EH (cell line): ENCODE data around the gene PRKRIP1.
A peak's percentile ranks its signal among the peaks of the same experiment; 100 is the strongest.
"Not testable (repeated sequence)": the region's sequence is repeated elsewhere in the genome, so short reads cannot be mapped to it uniquely, and the experiment has no call there.

Source experiments
- DNase-seq: peaks from one replicate; pipeline ENCODE4 v3.0.0-alpha.2; 2015; ENCODE audit warnings: low read depth

Gene PRKRIP1

GRCh38 chr7:102404005-102404861 lies 8.1 kb downstream of the PRKRIP1 start:
- peak; percentile 64 for DNase-seq

DNA sequence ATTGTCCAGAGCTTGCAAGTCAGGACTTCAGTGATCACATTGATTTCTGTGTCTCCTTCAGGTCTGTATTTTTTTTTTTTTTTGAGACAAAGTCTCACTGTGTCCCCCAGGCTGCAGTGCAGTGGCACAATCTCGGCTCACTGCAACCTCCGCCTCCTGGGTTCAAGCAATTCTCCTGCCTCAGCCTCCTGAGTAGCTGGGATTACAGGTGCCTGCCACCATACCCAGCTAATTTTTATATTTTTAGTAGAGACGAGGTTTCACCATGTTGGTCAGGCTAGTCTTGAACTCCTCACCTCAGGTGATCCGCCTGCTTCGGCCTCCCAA lies 8.7 kb downstream of the PRKRIP1 start:
- DNase-seq: not testable (repeated sequence)

DNA sequence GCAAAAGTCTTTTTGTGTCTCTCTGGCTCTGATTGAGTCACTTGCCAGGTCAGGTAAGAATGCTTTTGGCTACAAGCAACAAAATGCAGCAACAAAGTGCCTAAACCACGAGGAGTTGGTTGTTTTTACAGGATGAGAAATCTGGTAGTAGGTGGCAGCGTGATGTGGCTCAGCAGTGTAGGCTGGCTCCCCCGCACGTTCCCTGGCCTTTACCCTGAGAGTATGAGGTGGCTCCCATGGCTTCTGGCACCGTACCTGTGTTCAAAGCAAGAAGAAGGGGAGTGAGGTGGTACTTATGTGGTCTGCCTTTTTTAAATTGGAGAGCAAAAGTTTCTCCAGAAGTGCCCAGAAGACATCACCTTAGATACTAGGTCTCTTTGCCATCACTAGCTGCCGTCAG lies 11.7 kb downstream of the PRKRIP1 start:
- DNase-seq: no peak

- not testable (repeated sequence) for DNase-seq
Observed at GRCh38 chr7:102408530-102408929, 12.4 kb downstream of the PRKRIP1 start.

DNA sequence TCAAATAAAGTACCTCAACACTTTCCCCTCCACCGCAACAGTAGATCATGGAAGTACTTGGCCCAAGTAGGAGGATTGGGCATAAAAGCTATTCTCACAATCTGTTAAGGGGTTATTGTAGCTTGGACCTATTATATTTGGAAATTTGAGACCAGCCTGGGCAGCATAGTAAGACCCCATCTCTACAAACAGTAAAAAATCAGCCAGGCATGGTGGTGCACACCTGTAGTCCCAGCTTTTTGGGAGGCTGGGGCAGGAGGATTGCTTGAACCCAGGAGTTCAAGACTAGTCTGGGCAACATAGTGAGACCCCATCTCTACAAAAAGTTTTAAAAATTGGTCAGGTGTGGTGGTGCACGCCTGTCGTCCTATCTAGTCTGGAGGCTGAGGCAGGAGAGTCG lies 13.2 kb downstream of the PRKRIP1 start:
- no peak for DNase-seq

DNA sequence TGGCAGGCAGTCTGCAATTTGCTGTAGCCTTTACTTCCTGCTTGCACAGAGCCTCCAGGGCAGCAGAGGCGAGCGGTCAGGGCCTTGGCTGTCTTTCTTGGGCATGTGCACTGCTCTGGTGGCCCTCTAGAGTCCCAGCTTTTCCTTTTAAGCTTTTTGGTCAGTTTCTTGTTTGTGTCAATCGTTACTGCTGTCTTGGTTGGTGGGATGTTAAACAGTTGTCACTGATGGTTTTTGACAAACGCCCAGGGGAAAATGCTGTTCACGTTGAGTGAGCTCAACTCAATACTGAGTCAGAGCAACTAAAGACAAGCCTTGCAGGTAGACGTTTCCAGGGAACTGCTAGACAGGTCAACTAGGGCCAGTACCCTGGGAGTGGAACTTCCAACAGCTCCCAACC lies 14.0 kb downstream of the PRKRIP1 start:
- DNase-seq: no peak

- DNase-seq: no peak
Observed at GRCh38 chr7:102410918-102411317, 14.8 kb downstream of the PRKRIP1 start.

DNA sequence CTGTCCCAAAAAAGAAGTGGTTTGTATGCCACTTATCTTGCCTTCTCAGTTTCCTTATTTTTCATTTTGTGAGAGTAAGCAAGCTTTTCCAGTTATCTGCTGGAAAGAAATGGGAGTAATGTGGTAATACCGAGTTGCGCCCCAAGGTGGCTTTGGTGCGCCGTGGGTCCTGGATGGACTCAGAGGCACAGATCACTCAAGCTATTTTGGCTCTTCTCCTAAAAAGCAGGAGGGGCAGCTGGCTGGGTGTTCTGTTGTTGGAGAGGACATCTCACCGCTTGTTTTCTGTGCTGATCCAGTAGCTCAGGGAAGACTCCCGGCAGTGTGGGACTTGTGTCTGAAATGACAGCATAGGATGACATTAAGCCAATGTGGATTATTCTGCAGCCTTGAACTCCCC lies 16.4 kb downstream of the PRKRIP1 start:
- peak; percentile 47 for DNase-seq

DNA sequence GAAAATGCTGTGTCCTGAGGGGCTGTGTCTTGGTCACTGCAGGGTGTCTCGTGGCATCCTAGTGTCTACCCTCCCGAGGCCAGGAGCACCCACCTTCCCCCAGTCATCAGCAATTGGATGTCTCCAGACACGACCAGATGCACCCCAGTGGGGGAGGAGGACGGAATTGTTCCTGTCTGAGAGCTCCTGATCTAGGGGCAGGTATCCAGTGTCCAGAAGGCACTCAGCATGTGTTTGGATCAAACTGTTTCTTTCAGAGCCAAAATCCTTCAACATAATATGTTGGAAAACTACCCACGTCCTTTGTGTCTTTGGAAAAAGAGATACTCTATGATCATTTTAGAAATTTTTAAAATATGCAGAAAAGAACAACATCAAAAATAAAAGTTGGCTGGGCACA lies 16.9 kb downstream of the PRKRIP1 start:
- no peak for DNase-seq

- DNase-seq: no peak
Observed at GRCh38 chr7:102413611-102414010, 17.4 kb downstream of the PRKRIP1 start.

- no peak for DNase-seq
Observed at GRCh38 chr7:102415685-102416225, 19.6 kb downstream of the PRKRIP1 start.

DNA sequence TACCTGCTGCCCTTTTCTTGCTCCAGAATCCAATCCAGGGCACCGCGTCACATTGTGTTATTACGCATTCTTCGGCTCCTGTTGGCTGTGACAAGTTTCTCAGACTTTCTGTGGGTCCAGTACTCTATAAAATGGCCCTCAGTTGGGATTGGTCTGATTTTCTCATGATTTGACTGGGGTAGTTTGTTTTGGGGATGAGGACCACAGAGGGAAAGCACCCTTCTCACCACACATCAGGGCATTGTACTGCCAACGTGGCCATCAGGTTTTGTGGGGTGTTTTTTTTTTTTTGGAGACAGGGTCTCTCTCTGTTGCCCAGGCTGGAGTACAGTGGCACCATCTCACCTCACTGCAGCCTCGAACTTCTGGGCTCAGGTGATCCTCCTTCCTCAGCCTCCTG lies 20.2 kb downstream of the PRKRIP1 start:
- no peak for DNase-seq

GRCh38 chr7:102417105-102417504 lies 20.9 kb downstream of the PRKRIP1 start:
- no peak for DNase-seq

- DNase-seq: no peak
Observed at GRCh38 chr7:102418592-102418991, 22.4 kb downstream of the PRKRIP1 start.

GRCh38 chr7:102421706-102422240 lies 25.6 kb downstream of the PRKRIP1 start:
- no peak for DNase-seq

DNA sequence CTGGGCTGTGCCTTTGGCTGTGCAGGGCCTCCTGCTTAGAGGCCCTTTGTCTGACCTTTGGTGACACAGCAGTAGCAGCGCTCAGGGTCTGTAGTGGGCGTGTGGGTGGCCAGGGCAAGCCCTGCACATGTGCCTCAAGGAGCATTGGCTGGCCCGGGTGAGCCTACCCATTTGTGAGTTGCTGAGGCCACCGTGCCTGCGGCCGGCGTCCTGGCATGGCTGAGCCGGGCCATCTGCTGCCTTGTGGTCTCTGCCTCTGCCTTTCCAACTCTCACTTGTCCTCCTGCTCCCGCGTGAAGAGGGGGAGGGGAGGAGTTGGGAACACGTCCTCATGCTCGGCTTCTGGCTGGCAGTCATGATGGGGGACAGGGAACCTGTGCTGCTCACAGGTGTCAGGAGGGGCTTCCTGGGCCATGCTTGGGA lies 28.0 kb downstream of the PRKRIP1 start:
- no peak for DNase-seq

- no peak for DNase-seq
Observed at GRCh38 chr7:102424787-102425218, 28.6 kb downstream of the PRKRIP1 start.

GRCh38 chr7:102425639-102426267 lies 29.6 kb downstream of the PRKRIP1 start:
- no peak for DNase-seq

DNA sequence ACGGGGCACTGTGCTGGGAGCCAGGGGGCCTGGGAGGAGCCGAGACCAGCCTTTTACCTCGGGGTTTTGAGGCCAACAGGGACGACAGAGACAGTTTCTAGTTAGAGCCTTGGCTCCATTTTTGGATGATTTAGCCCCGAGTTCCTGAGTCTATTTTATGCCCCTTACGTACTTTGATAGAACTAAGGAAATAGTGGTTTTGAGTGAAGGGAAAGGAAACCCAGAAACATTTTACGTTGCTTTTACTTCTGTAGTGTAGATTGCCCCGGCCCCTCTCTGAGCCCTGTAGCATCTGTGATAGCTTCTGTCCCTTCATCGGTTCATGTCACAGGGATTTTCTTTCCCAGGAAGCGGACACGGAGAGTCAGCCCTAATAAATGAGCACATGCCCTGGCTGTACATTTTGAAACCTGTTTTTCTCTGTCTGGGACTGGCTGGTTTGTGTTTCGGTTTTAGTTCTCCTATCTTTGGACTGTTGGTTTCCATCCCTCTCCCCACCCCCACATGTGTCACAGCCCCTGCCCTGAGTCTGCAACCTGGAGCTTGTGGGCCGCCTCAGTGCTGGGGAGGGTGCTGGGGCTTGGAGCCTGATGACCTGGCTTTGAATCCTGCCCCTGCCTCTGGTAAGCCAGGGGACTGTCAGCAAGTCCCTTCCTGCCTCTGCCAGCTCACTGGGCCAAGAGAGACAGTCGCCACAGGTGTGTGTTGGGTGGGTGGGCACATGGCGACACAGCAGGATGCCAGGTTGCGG lies 30.3 kb downstream of the PRKRIP1 start:
- DNase-seq: no peak

DNA sequence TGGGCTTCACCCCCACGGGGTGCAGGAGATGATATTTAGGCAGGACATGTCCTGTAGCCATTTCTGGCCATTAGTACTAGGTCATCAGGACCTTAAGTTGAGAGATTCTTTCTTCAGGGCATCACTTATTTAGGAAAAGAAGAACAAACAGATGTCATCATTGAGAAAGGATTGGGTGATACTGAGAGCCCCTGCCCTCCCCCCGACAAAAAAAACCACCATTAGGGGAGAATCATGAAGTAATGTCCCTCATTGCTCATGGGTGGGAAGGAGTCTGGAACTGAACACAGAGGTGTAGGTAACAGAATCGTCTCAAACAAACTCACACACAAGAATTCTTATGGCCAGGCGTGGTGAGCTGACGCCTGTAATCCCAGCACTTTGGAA lies 30.8 kb downstream of the PRKRIP1 start:
- no peak for DNase-seq

DNA sequence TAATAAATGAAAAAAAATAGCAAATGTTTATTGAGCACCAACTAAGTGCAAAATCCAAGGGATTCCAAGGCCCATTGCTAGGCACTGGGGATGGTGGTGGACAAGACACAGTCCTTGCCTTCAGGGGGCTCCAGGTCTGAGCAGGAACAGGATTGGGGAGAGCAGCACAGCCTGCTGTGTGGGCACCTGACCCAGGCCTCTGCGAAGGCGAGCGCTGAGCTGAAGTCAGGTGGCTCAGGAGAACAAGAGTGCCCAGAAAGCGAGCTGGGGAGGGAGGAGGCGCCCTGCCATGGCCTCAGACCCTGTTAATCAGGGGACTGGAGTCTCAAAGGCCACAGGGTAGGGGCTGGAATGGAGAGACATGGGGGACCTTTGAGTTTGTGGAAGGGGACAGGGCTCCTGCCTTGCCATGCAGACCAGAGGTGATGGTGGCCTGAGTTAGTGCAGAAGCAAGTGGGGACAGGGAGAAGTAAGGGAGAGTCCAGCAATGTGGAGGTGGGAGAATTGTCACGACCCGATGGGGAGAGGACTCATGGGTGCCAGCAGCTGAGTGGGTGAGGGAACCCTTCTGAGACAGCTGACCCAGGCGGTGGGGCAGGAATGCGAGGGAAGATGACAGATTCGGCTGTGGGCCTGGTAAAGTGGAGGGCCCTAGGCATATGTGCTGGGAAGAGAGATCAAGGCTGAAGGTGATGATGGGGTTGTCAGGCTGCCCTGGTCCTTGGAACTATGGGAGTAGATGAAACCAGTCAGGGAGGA lies 33.2 kb downstream of the PRKRIP1 start:
- no peak for DNase-seq
